Non-pigmented ciliary epithelial cell (primary cell): ENCODE measurements around the gene TBX5.
A peak's percentile ranks its signal among the peaks of the same experiment; 100 is the strongest.

Source experiments
- DNase-seq: peaks from one replicate; pipeline ENCODE4 v3.0.0-alpha.2; 2010; ENCODE audit warnings: low read depth

Gene TBX5

GRCh38 chr12:114319422-114319821 lies 86.5 kb downstream of the TBX5 start:
- no peak for DNase-seq

- no peak for DNase-seq
These were observed 87.0 kb downstream of the TBX5 start for GRCh38 chr12:114318984-114319383.

- DNase-seq = peak; percentile 32
These were observed 89.9 kb downstream of the TBX5 start for GRCh38 chr12:114316076-114316475.

- no peak for DNase-seq
These were observed 90.8 kb downstream of the TBX5 start for GRCh38 chr12:114314974-114315720.

GRCh38 chr12:114314403-114314802 lies 91.5 kb downstream of the TBX5 start:
- DNase-seq = no peak

GRCh38 chr12:114313910-114314309 lies 92.0 kb downstream of the TBX5 start:
- DNase-seq = no peak

- no peak for DNase-seq
These were observed 94.0 kb downstream of the TBX5 start for GRCh38 chr12:114311974-114312373.

GRCh38 chr12:114306646-114307045 lies 99.3 kb downstream of the TBX5 start:
- DNase-seq = no peak

GRCh38 chr12:114305446-114305845 lies 100.5 kb downstream of the TBX5 start:
- no peak for DNase-seq
